Astrocyte (in vitro differentiated cells and primary cell): ENCODE results near the gene KDM5B. TPM values are rescaled to one million over a fixed set of nuclear protein-coding genes. Genes with fewer than 3 reads are reported as not detected.

Experiments
- DNase-seq: peaks from one replicate; pipeline ENCODE4 v3.0.0-alpha.2; 2010; ENCODE audit warnings: low read depth
- FAIRE-seq: peaks from 2 replicates; lab custom pipeline; 2011; peaks lifted over from hg19 to GRCh38; lab: Jason Lieb, UNC
- H2AFZ ChIP-seq: 2 replicates; pipeline ENCODE4 v1.6.0; 2012; ENCODE audit warnings: low read depth, low read length, inconsistent platforms
- H3K27ac ChIP-seq: 2 replicates; pipeline ENCODE4 v1.5.1; 2011; ENCODE audit warnings: low read depth, low read length, inconsistent platforms
- H3K27me3 ChIP-seq: 2 replicates; pipeline ENCODE4 v1.6.0; 2011; ENCODE audit warnings: low read length, inconsistent platforms; ENCODE audit not compliant: insufficient read depth
- H3K36me3 ChIP-seq: 2 replicates; pipeline ENCODE4 v1.5.1; 2011; ENCODE audit warnings: low read length, inconsistent platforms; ENCODE audit not compliant: insufficient read depth
- H3K4me1 ChIP-seq: 2 replicates; pipeline ENCODE4 v1.5.1; 2011; ENCODE audit warnings: low read length, inconsistent platforms; ENCODE audit not compliant: insufficient read depth
- H3K4me2 ChIP-seq: 2 replicates; pipeline ENCODE4 v1.6.0; 2012; ENCODE audit warnings: low read length, inconsistent platforms
- H3K4me3 ChIP-seq: 2 replicates; pipeline ENCODE4 v1.5.1; 2011; ENCODE audit warnings: low read depth, mild to moderate bottlenecking, low read length, inconsistent platforms; ENCODE audit not compliant: insufficient read depth
- H3K79me2 ChIP-seq: 2 replicates; pipeline ENCODE4 v1.6.0; 2012; ENCODE audit warnings: mild to moderate bottlenecking, low read length, inconsistent platforms; ENCODE audit not compliant: insufficient read depth
- H3K9ac ChIP-seq: 2 replicates; pipeline ENCODE4 v1.6.0; 2012; ENCODE audit warnings: mild to moderate bottlenecking, low read length, inconsistent platforms
- H3K9me3 ChIP-seq: 2 replicates; pipeline ENCODE4 v1.5.1; 2012; ENCODE audit warnings: low read depth, mild to moderate bottlenecking, low read length, inconsistent platforms; ENCODE audit not compliant: insufficient read depth
- H4K20me1 ChIP-seq: 2 replicates; pipeline ENCODE4 v1.6.0; 2012; ENCODE audit warnings: low read length, inconsistent platforms; ENCODE audit not compliant: insufficient read depth
- H3K27ac Mint-ChIP-seq: one replicate; pipeline ENCODE4 v1.8.0; 2021; ENCODE audit warnings: mild to moderate bottlenecking, mixed read lengths; ENCODE audit not compliant: unreplicated experiment
- H3K27me3 Mint-ChIP-seq: one replicate; pipeline ENCODE4 v1.8.0; 2021; ENCODE audit warnings: low read depth, mixed read lengths; ENCODE audit not compliant: unreplicated experiment
- H3K36me3 Mint-ChIP-seq: one replicate; pipeline ENCODE4 v1.8.0; 2021; ENCODE audit warnings: low read depth, mixed read lengths; ENCODE audit not compliant: unreplicated experiment
- H3K4me1 Mint-ChIP-seq: one replicate; pipeline ENCODE4 v1.8.0; 2021; ENCODE audit warnings: low read depth, mixed read lengths; ENCODE audit not compliant: unreplicated experiment
- H3K4me3 Mint-ChIP-seq: one replicate; pipeline ENCODE4 v1.8.0; 2021; ENCODE audit warnings: mild to moderate bottlenecking, moderate library complexity, mixed read lengths; ENCODE audit not compliant: unreplicated experiment
- H3K9me3 Mint-ChIP-seq: one replicate; pipeline ENCODE4 v1.8.0; 2021; ENCODE audit warnings: mild to moderate bottlenecking, mixed read lengths; ENCODE audit not compliant: unreplicated experiment
- EZH2 ChIP-seq: IDR thresholded peaks from 2 replicates; pipeline ENCODE4 v1.6.1; 2012; ENCODE audit warnings: mild to moderate bottlenecking, low read length, inconsistent platforms; ENCODE audit not compliant: insufficient read depth
- total RNA-seq: library from RNA; stranded (reverse); gene quantifications from 2 replicates; pipeline ENCODE4 v1.2.1, GENCODE V29; 2021
- TF ChIP-seq, protein P1 (sequence below): IDR thresholded peaks from 2 replicates; pipeline ENCODE4 v1.5.1; 2011; ENCODE audit warnings: low read depth, mild to moderate bottlenecking, inconsistent platforms, low read length, moderate library complexity; ENCODE audit not compliant: insufficient read depth

Gene KDM5B
- total RNA-seq, 1 donor from 2014 or later = 182 TPM

DNA sequence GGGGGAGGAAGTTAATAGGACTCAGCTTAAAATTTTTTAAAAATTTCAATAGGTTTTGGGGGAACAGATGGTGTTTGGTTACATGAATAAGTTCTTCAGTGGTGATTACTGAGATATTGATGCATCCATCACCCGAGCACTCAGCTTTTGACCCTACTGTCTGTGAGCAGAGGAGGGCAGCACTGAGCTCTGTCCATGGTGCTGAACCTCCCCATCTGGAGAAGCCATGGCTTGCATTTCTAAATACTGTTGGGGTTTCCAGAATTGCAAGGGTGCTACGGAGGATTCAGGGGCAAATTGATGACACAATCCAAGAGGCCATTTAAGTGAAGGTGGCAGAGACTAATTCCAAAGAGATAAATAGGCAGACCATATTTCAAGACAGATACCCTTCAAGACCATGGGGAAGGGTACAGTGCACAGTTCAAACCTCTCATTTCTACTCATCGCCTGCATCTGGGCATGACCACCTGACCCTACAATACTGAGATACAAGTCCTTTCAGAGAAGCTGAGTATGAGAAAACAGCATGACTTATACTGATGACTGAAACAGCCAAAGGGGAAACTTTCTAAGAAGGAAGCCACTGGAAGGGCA, 115.2 kb downstream of the KDM5B start:
- Mint-ChIP-seq H3K4me1 (no peaks in the 10 kb centered on the region), H3K4me3 (no peak overlapping the region), H3K27me3 (peaks cover 87% of the 10 kb centered on the region), H3K36me3 (peaks cover 1% of the 10 kb centered on the region), H3K9me3 (no peaks in the 10 kb centered on the region), H3K27ac (no peak overlapping the region)
- Histone ChIP-seq H3K79me2 (no peaks in the 10 kb centered on the region), H2AFZ (no peak overlapping the region), H3K36me3 (no peaks in the 10 kb centered on the region), H3K4me1 (no peaks in the 10 kb centered on the region), H3K27ac (no peak overlapping the region), H3K4me2 (no peak overlapping the region), H3K9ac (no peak overlapping the region), H4K20me1 (peaks cover 3% of the 10 kb centered on the region), H3K4me3 (no peak overlapping the region), H3K27me3 (peaks cover 46% of the 10 kb centered on the region), H3K9me3 (no peaks in the 10 kb centered on the region)
- peak; percentile 42 for DNase-seq
- peak; percentile 5 for FAIRE-seq
- no peak for TF ChIP-seq EZH2
- TF ChIP-seq, protein P1, sequence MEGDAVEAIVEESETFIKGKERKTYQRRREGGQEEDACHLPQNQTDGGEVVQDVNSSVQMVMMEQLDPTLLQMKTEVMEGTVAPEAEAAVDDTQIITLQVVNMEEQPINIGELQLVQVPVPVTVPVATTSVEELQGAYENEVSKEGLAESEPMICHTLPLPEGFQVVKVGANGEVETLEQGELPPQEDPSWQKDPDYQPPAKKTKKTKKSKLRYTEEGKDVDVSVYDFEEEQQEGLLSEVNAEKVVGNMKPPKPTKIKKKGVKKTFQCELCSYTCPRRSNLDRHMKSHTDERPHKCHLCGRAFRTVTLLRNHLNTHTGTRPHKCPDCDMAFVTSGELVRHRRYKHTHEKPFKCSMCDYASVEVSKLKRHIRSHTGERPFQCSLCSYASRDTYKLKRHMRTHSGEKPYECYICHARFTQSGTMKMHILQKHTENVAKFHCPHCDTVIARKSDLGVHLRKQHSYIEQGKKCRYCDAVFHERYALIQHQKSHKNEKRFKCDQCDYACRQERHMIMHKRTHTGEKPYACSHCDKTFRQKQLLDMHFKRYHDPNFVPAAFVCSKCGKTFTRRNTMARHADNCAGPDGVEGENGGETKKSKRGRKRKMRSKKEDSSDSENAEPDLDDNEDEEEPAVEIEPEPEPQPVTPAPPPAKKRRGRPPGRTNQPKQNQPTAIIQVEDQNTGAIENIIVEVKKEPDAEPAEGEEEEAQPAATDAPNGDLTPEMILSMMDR = peak; percentile 5

- H3K36me3 ChIP-seq = no peaks in the 10 kb centered on the region
- peaks cover 44% of the 10 kb centered on the region for H3K27me3 ChIP-seq
- peaks cover 3% of the 10 kb centered on the region for H4K20me1 ChIP-seq
- no peak overlapping the region for H3K4me2 ChIP-seq
- FAIRE-seq (no peak), DNase-seq (no peak)
- peaks cover 89% of the 10 kb centered on the region for H3K27me3 Mint-ChIP-seq
- no peak overlapping the region for H3K9ac ChIP-seq
- TF ChIP-seq, protein P1 = no peak
- no peak for TF ChIP-seq EZH2
- H3K27ac ChIP-seq = no peak overlapping the region
- H3K79me2 ChIP-seq = no peaks in the 10 kb centered on the region
- H3K9me3 Mint-ChIP-seq = no peaks in the 10 kb centered on the region
- no peak overlapping the region for H3K4me3 ChIP-seq
- no peak overlapping the region for H3K4me3 Mint-ChIP-seq
- H3K4me1 ChIP-seq = no peaks in the 10 kb centered on the region
- no peaks in the 10 kb centered on the region for H3K36me3 Mint-ChIP-seq
- H3K9me3 ChIP-seq = no peaks in the 10 kb centered on the region
- H3K4me1 Mint-ChIP-seq = no peaks in the 10 kb centered on the region
- H3K27ac Mint-ChIP-seq = no peak overlapping the region
- H2AFZ ChIP-seq = no peak overlapping the region
Measured at GRCh38 chr1:202691816-202692215, 116.4 kb downstream of the KDM5B start.
